B cell (primary cell): ENCODE data around the gene TNFRSF12A.

Experiments
- EZH2 ChIP-seq: IDR thresholded peaks from 2 replicates; pipeline ENCODE4 v1.6.1; 2012; ENCODE audit warnings: borderline replicate concordance, low read depth, mild to moderate bottlenecking, moderate library complexity, low read length; ENCODE audit not compliant: insufficient read depth, poor library complexity, severe bottlenecking
- TF ChIP-seq, protein P1 (sequence below): fragments of 200-600 bp; IDR thresholded peaks from one replicate; pipeline ENCODE4 v1.8.0; 2022; ENCODE audit warnings: antibody characterized with exemption, mild to moderate bottlenecking

GRCh38 chr16:3045758-3046640 lies 25.8 kb downstream of the TNFRSF12A start, which contains the start of gene MMP25:
- TF ChIP-seq, protein P1, sequence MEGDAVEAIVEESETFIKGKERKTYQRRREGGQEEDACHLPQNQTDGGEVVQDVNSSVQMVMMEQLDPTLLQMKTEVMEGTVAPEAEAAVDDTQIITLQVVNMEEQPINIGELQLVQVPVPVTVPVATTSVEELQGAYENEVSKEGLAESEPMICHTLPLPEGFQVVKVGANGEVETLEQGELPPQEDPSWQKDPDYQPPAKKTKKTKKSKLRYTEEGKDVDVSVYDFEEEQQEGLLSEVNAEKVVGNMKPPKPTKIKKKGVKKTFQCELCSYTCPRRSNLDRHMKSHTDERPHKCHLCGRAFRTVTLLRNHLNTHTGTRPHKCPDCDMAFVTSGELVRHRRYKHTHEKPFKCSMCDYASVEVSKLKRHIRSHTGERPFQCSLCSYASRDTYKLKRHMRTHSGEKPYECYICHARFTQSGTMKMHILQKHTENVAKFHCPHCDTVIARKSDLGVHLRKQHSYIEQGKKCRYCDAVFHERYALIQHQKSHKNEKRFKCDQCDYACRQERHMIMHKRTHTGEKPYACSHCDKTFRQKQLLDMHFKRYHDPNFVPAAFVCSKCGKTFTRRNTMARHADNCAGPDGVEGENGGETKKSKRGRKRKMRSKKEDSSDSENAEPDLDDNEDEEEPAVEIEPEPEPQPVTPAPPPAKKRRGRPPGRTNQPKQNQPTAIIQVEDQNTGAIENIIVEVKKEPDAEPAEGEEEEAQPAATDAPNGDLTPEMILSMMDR = no peak
- TF ChIP-seq EZH2 = no peak
